Loucy (cell line): ENCODE results near the gene FAM53B.

Source experiments
- H2AFZ ChIP-seq: fragments of 200-600 bp; sonication (generic); 2 replicates; pipeline ENCODE4 v1.6.0; 2016; ENCODE audit warnings: antibody characterized with exemption, mild to moderate bottlenecking, low read length, moderate library complexity
- H3F3A ChIP-seq: fragments of 200-600 bp; 2 replicates; pipeline ENCODE4 v1.6.0; 2016; ENCODE audit warnings: antibody characterized with exemption, low read depth, mild to moderate bottlenecking
- H3K27me3 ChIP-seq: fragments of 200-600 bp; sonication (generic); 2 replicates; pipeline ENCODE4 v1.6.1; 2014; ENCODE audit warnings: low read length, mild to moderate bottlenecking; ENCODE audit not compliant: insufficient read depth, poor library complexity, severe bottlenecking
- H3K36me3 ChIP-seq: fragments of 200-600 bp; sonication (generic); 2 replicates; pipeline ENCODE4 v1.6.1; 2016; ENCODE audit warnings: low read length; ENCODE audit not compliant: insufficient read depth
- H3K4me1 ChIP-seq: fragments of 200-600 bp; sonication (generic); 2 replicates; pipeline ENCODE4 v1.5.1; 2014; ENCODE audit warnings: low read length, mild to moderate bottlenecking; ENCODE audit not compliant: insufficient read depth, poor library complexity, severe bottlenecking
- H3K4me2 ChIP-seq: fragments of 200-600 bp; sonication (generic); 2 replicates; pipeline ENCODE4 v1.6.0; 2014; ENCODE audit warnings: antibody characterized with exemption, low read length, low read depth, mild to moderate bottlenecking; ENCODE audit not compliant: poor library complexity, severe bottlenecking
- H3K4me3 ChIP-seq: fragments of 200-600 bp; sonication (generic); 2 replicates; pipeline ENCODE4 v1.5.1; 2014; ENCODE audit warnings: low read length, mild to moderate bottlenecking, mixed read lengths; ENCODE audit not compliant: poor library complexity, severe bottlenecking
- H3K79me2 ChIP-seq: fragments of 200-600 bp; sonication (generic); 2 replicates; pipeline ENCODE4 v1.6.1; 2014; ENCODE audit warnings: low read length; ENCODE audit not compliant: insufficient read depth
- H3K9ac ChIP-seq: fragments of 200-600 bp; sonication (generic); 2 replicates; pipeline ENCODE4 v1.6.0; 2014; ENCODE audit warnings: mild to moderate bottlenecking, low read depth, low read length, moderate library complexity; ENCODE audit not compliant: poor library complexity, severe bottlenecking
- H3K9me2 ChIP-seq: fragments of 200-600 bp; sonication (generic); replicated peaks from 2 replicates; pipeline ENCODE4 v1.6.1; 2016; ENCODE audit warnings: low read depth, low read length, mixed read lengths
- H3K9me3 ChIP-seq: fragments of 200-600 bp; sonication (generic); 2 replicates; pipeline ENCODE4 v1.6.1; 2014; ENCODE audit warnings: mild to moderate bottlenecking, antibody characterized with exemption, low read length, low read depth; ENCODE audit not compliant: insufficient read depth
- H4K20me1 ChIP-seq: fragments of 200-600 bp; sonication (generic); 2 replicates; pipeline ENCODE4 v1.6.0; 2014; ENCODE audit warnings: antibody characterized with exemption, low read length, mild to moderate bottlenecking; ENCODE audit not compliant: insufficient read depth, poor library complexity, severe bottlenecking
- EZH2phosphoT487 ChIP-seq: fragments of 200-600 bp; IDR thresholded peaks from 2 replicates; pipeline ENCODE4 v1.6.1; 2018; ENCODE audit warnings: antibody characterized with exemption, mild to moderate bottlenecking, moderate library complexity, borderline replicate concordance
- TF ChIP-seq, protein P1 (sequence below): fragments of 200-600 bp; sonication (generic); conservative IDR thresholded peaks from 2 replicates; pipeline ENCODE4 v1.5.1; 2014; ENCODE audit warnings: mild to moderate bottlenecking, antibody characterized with exemption, low read length

FAM53B gene

DNA sequence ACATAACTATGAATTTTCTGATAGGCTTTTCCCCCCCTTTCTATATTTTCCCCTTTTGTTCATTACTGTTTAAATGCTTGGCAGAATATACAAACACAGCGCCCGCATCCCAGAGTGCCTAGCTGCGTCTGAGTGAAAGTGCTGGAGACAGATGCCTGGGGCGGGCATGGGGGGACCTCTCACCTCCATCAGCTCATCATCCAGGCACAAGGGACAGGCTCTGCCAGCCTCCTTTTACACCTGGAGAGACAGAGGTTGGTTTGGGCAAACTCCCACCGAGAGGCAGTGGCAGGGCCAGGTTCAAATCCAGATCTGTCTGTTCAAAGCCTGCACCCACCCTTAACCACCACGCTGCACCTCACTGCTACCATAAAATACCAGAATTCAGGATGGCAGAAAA lies 104.5 kb downstream of the FAM53B start:
- no peak overlapping the region for H3K9ac ChIP-seq
- H3F3A ChIP-seq: no peaks in the 10 kb centered on the region
- H3K4me1 ChIP-seq: no peaks in the 10 kb centered on the region
- H3K4me3 ChIP-seq: no peak overlapping the region
- H4K20me1 ChIP-seq: peaks cover 4% of the 10 kb centered on the region
- H3K4me2 ChIP-seq: no peak overlapping the region
- no peaks in the 10 kb centered on the region for H3K9me3 ChIP-seq
- no peak for TF ChIP-seq EZH2phosphoT487
- TF ChIP-seq, protein P1, sequence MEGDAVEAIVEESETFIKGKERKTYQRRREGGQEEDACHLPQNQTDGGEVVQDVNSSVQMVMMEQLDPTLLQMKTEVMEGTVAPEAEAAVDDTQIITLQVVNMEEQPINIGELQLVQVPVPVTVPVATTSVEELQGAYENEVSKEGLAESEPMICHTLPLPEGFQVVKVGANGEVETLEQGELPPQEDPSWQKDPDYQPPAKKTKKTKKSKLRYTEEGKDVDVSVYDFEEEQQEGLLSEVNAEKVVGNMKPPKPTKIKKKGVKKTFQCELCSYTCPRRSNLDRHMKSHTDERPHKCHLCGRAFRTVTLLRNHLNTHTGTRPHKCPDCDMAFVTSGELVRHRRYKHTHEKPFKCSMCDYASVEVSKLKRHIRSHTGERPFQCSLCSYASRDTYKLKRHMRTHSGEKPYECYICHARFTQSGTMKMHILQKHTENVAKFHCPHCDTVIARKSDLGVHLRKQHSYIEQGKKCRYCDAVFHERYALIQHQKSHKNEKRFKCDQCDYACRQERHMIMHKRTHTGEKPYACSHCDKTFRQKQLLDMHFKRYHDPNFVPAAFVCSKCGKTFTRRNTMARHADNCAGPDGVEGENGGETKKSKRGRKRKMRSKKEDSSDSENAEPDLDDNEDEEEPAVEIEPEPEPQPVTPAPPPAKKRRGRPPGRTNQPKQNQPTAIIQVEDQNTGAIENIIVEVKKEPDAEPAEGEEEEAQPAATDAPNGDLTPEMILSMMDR: no peak
- H3K9me2 ChIP-seq: no peaks in the 10 kb centered on the region
- H2AFZ ChIP-seq: no peak overlapping the region
- H3K36me3 ChIP-seq: peaks cover 13% of the 10 kb centered on the region; the same call in 1 of the 2 replicates
- no peaks in the 10 kb centered on the region for H3K27me3 ChIP-seq
- peaks cover 52% of the 10 kb centered on the region; the same call in 1 of the 2 replicates for H3K79me2 ChIP-seq

GRCh38 chr10:124639206-124639605 lies 105.0 kb downstream of the FAM53B start:
- no peak overlapping the region for H3K9ac ChIP-seq
- H3K36me3 ChIP-seq: peaks cover 18% of the 10 kb centered on the region; the same call in 1 of the 2 replicates
- H3K4me2 ChIP-seq: no peak overlapping the region
- TF ChIP-seq, protein P1: no peak
- TF ChIP-seq EZH2phosphoT487: no peak
- no peaks in the 10 kb centered on the region for H3K9me3 ChIP-seq
- no peaks in the 10 kb centered on the region for H3F3A ChIP-seq
- H3K79me2 ChIP-seq: peaks cover 52% of the 10 kb centered on the region; the same call in 1 of the 2 replicates
- no peaks in the 10 kb centered on the region for H3K4me1 ChIP-seq
- no peak overlapping the region for H3K4me3 ChIP-seq
- H4K20me1 ChIP-seq: peaks cover 4% of the 10 kb centered on the region
- H3K9me2 ChIP-seq: no peaks in the 10 kb centered on the region
- no peaks in the 10 kb centered on the region for H3K27me3 ChIP-seq
- no peak overlapping the region for H2AFZ ChIP-seq

- Histone ChIP-seq H3K79me2 (peaks cover 52% of the 10 kb centered on the region; the same call in 1 of the 2 replicates), H3K4me2 (no peak overlapping the region), H3K4me1 (no peaks in the 10 kb centered on the region)
Measured at GRCh38 chr10:124637746-124638145, 106.4 kb downstream of the FAM53B start.

More at GRCh38 chr10:124637746-124638145, 106.4 kb downstream of the FAM53B start:
- Histone ChIP-seq H3K9me3 (no peaks in the 10 kb centered on the region), H3F3A (no peaks in the 10 kb centered on the region), H3K9me2 (no peaks in the 10 kb centered on the region), H3K9ac (no peak overlapping the region), H3K36me3 (peaks cover 18% of the 10 kb centered on the region; the same call in 1 of the 2 replicates), H3K4me3 (no peak overlapping the region), H2AFZ (no peak overlapping the region), H4K20me1 (peaks cover 4% of the 10 kb centered on the region), H3K27me3 (no peaks in the 10 kb centered on the region)
- no peak for TF ChIP-seq EZH2phosphoT487
- TF ChIP-seq, protein P1: no peak
